DOHH2 (cell line): ENCODE results near the gene CYB5RL.

Experiments used
- H3F3A ChIP-seq: fragments of 200-600 bp; sonication (generic), shearing (Covaris generic); 2 replicates; pipeline ENCODE4 v1.6.0; 2016; ENCODE audit warnings: antibody characterized with exemption, mild to moderate bottlenecking; ENCODE audit not compliant: control insufficient read depth, insufficient read depth
- H3K27ac ChIP-seq: fragments of 200-600 bp; sonication (generic); 2 replicates; pipeline ENCODE4 v1.5.1; 2014; ENCODE audit warnings: low read depth, mild to moderate bottlenecking, low read length, moderate library complexity
- H3K27me3 ChIP-seq: fragments of 200-600 bp; sonication (generic); 2 replicates; pipeline ENCODE4 v1.6.1; 2014; ENCODE audit warnings: mild to moderate bottlenecking, low read length, mixed read lengths; ENCODE audit not compliant: control insufficient read depth
- H3K36me3 ChIP-seq: fragments of 200-600 bp; sonication (generic); 2 replicates; pipeline ENCODE4 v1.6.1; 2014; ENCODE audit warnings: mild to moderate bottlenecking, low read length, moderate library complexity, mixed read lengths; ENCODE audit not compliant: control insufficient read depth
- H3K4me1 ChIP-seq: fragments of 200-600 bp; sonication (generic); 2 replicates; pipeline ENCODE4 v1.6.1; 2014; ENCODE audit warnings: mild to moderate bottlenecking, low read length, mixed read lengths; ENCODE audit not compliant: control insufficient read depth
- H3K4me2 ChIP-seq: fragments of 200-600 bp; sonication (generic); 2 replicates; pipeline ENCODE4 v1.6.0; 2014; ENCODE audit warnings: mild to moderate bottlenecking, low read length, moderate library complexity
- H3K4me3 ChIP-seq: fragments of 200-600 bp; sonication (generic); 2 replicates; pipeline ENCODE4 v1.5.1; 2014; ENCODE audit warnings: mild to moderate bottlenecking, low read length, mixed read lengths
- H3K79me2 ChIP-seq: fragments of 200-600 bp; sonication (generic); 2 replicates; pipeline ENCODE4 v1.6.1; 2014; ENCODE audit warnings: mild to moderate bottlenecking, low read length, mixed read lengths; ENCODE audit not compliant: control insufficient read depth
- H3K9me2 ChIP-seq: fragments of 200-600 bp; sonication (generic); replicated peaks from 2 replicates; pipeline ENCODE4 v1.6.1; 2014; ENCODE audit warnings: mild to moderate bottlenecking, low read length, mixed read lengths; ENCODE audit not compliant: control insufficient read depth
- H3K9me3 ChIP-seq: fragments of 200-600 bp; sonication (generic); 2 replicates; pipeline ENCODE4 v1.6.1; 2014; ENCODE audit warnings: antibody characterized with exemption, low read length, mixed read lengths; ENCODE audit not compliant: control insufficient read depth, insufficient read depth
- H4K20me1 ChIP-seq: fragments of 200-600 bp; sonication (generic); 2 replicates; pipeline ENCODE4 v1.6.0; 2014; ENCODE audit warnings: low read depth, mild to moderate bottlenecking, antibody characterized with exemption, low read length, moderate library complexity; ENCODE audit not compliant: control insufficient read depth, insufficient read depth
- CTCF ChIP-seq: fragments of 200-600 bp; sonication (generic); IDR thresholded peaks from one replicate; pipeline ENCODE4 v1.5.1; 2014; ENCODE audit warnings: antibody characterized with exemption, mild to moderate bottlenecking, low read depth, low read length; ENCODE audit not compliant: poor library complexity, severe bottlenecking
- EZH2phosphoT487 ChIP-seq: fragments of 200-600 bp; sonication (generic); IDR thresholded peaks from 2 replicates; pipeline ENCODE4 v1.6.1; 2017; ENCODE audit warnings: borderline replicate concordance, mild to moderate bottlenecking, antibody characterized with exemption, low read length, moderate library complexity, mixed read lengths

Gene CYB5RL

GRCh38 chr1:54156201-54156600, 43.6 kb downstream of the CYB5RL start:
- H3K9me2 ChIP-seq, result no peaks in the 10 kb centered on the region
- H3K36me3 ChIP-seq, result no peaks in the 10 kb centered on the region
- H3K4me2 ChIP-seq, result no peak overlapping the region
- H3K4me3 ChIP-seq, result no peak overlapping the region
- no peak overlapping the region for H3K27ac ChIP-seq
- no peak for TF ChIP-seq EZH2phosphoT487
- TF ChIP-seq CTCF, result no peak
- H3K27me3 ChIP-seq, result no peaks in the 10 kb centered on the region
- no peaks in the 10 kb centered on the region for H3F3A ChIP-seq
- H3K79me2 ChIP-seq, result no peaks in the 10 kb centered on the region
- H4K20me1 ChIP-seq, result no peaks in the 10 kb centered on the region
- no peaks in the 10 kb centered on the region for H3K9me3 ChIP-seq
- no peaks in the 10 kb centered on the region for H3K4me1 ChIP-seq

GRCh38 chr1:54153535-54154439, 46.0 kb downstream of the CYB5RL start:
- Histone ChIP-seq H3K9me3 (no peaks in the 10 kb centered on the region), H4K20me1 (no peaks in the 10 kb centered on the region), H3K9me2 (no peaks in the 10 kb centered on the region), H3F3A (no peaks in the 10 kb centered on the region), H3K4me3 (no peak overlapping the region), H3K27ac (no peak overlapping the region), H3K4me2 (no peak overlapping the region), H3K36me3 (no peaks in the 10 kb centered on the region), H3K4me1 (no peaks in the 10 kb centered on the region), H3K79me2 (no peaks in the 10 kb centered on the region), H3K27me3 (no peaks in the 10 kb centered on the region)
- TF ChIP-seq EZH2phosphoT487, result no peak
- TF ChIP-seq CTCF, result no peak

GRCh38 chr1:54152696-54153095, 47.1 kb downstream of the CYB5RL start, which contains the start of gene CDCP2:
CDCP2 (minus strand) TSS chr1:54153000; CDS start chr1:54152922, 78 bp downstream.
- H3K9me3 ChIP-seq, result no peaks in the 10 kb centered on the region

More at GRCh38 chr1:54152696-54153095, 47.1 kb downstream of the CYB5RL start, which contains the start of gene CDCP2:
- Histone ChIP-seq H3K27ac (no peak within 1 kb of the TSS), H3K36me3 (no peaks in the 10 kb centered on the region), H3K4me3 (no peak within 1 kb of the TSS), H4K20me1 (no peaks in the 10 kb centered on the region), H3K4me1 (no peaks in the 10 kb centered on the region), H3K27me3 (no peaks in the 10 kb centered on the region), H3F3A (no peaks in the 10 kb centered on the region), H3K4me2 (no peak within 1 kb of the TSS), H3K9me2 (no peaks in the 10 kb centered on the region), H3K79me2 (no peaks in the 10 kb centered on the region)
- TF ChIP-seq EZH2phosphoT487, result no peak
- no peak for TF ChIP-seq CTCF
